ENCODE measurements around the gene DISP1.

DISP1 gene, protein sequence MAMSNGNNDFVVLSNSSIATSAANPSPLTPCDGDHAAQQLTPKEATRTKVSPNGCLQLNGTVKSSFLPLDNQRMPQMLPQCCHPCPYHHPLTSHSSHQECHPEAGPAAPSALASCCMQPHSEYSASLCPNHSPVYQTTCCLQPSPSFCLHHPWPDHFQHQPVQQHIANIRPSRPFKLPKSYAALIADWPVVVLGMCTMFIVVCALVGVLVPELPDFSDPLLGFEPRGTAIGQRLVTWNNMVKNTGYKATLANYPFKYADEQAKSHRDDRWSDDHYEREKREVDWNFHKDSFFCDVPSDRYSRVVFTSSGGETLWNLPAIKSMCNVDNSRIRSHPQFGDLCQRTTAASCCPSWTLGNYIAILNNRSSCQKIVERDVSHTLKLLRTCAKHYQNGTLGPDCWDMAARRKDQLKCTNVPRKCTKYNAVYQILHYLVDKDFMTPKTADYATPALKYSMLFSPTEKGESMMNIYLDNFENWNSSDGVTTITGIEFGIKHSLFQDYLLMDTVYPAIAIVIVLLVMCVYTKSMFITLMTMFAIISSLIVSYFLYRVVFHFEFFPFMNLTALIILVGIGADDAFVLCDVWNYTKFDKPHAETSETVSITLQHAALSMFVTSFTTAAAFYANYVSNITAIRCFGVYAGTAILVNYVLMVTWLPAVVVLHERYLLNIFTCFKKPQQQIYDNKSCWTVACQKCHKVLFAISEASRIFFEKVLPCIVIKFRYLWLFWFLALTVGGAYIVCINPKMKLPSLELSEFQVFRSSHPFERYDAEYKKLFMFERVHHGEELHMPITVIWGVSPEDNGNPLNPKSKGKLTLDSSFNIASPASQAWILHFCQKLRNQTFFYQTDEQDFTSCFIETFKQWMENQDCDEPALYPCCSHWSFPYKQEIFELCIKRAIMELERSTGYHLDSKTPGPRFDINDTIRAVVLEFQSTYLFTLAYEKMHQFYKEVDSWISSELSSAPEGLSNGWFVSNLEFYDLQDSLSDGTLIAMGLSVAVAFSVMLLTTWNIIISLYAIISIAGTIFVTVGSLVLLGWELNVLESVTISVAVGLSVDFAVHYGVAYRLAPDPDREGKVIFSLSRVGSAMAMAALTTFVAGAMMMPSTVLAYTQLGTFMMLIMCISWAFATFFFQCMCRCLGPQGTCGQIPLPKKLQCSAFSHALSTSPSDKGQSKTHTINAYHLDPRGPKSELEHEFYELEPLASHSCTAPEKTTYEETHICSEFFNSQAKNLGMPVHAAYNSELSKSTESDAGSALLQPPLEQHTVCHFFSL (N-terminal part only)

GRCh38 chr1:222814536-222815439 is at the start of gene DISP1:
Gene DISP1 (plus strand): TSS chr1:222815039. CDS start chr1:222942824, 127,785 bp downstream.
- peak; percentile 97 for DNase-seq (ENCODE audit: low spot score)

DNA sequence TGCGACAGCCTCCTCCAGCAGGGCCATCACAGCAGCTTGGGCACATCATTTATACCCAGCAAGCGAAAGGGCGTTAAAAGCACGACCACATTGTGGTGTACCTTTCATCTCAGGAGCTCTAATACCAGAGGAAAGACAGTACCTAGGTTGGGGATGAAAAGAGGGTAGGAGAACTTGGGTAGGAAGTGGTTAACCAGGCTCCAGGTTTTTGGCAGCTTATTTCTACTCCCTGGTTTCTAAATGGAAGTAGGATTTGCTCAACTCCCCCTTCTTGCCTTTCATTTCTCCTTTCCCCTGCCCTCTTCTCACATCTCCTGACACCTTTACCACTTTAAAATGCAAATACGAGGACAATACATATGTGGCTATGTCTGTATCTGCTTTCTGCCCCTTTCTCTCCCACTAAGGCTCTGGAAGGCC is 47.7 kb upstream of the DISP1 start:
- DNase-seq (ENCODE audit: low spot score) = no peak

- no peak for DNase-seq (ENCODE audit: low spot score)
Measured at GRCh38 chr1:222768592-222768991, 46.2 kb upstream of the DISP1 start.

DNA sequence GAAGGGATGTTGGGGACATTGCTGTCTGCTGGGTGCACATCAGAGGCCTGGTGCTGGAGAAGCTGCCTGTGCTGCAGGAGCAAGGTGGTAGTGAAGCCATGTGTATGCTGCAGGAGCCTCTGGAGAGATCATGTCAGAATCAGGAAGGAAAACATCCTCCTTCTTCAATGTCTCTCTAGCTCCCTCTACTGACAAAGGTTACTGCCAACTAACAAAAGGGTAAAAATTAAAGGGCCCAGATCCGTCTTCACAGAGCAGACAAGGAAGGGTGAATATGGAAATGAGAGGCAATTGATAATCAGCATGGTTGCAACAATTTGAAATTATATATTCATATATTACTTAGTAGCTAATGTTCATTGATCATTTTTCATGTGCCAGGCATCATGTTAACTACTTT is 45.7 kb upstream of the DISP1 start:
- DNase-seq (ENCODE audit: low spot score) = no peak

GRCh38 chr1:222769971-222770620 is 44.7 kb upstream of the DISP1 start:
- DNase-seq (ENCODE audit: low spot score) = no peak

DNA sequence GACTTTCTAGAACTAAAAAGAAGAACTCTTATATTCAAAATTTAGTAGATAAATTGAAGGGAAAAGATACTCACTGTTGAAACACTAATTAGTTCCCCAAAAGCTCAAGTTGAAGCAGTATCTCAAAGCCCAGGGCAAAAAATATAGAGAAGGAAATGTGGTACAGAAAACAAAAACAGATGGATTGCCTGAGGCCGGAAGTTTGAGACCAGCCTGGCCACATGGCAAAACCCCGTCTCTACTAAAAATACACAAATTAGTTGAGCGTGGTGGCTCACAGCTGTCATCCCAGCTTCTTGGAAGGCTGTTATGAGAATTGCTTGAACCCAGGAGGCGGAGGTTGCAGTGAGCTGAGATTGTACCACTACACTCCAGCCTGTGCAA is 41.9 kb upstream of the DISP1 start:
- no peak for DNase-seq (ENCODE audit: low spot score)

- DNase-seq (ENCODE audit: low spot score) = no peak
Measured at GRCh38 chr1:222777463-222777862, 37.4 kb upstream of the DISP1 start.

- no peak for DNase-seq (ENCODE audit: low spot score)
Measured at GRCh38 chr1:222777977-222778376, 36.9 kb upstream of the DISP1 start.

DNA sequence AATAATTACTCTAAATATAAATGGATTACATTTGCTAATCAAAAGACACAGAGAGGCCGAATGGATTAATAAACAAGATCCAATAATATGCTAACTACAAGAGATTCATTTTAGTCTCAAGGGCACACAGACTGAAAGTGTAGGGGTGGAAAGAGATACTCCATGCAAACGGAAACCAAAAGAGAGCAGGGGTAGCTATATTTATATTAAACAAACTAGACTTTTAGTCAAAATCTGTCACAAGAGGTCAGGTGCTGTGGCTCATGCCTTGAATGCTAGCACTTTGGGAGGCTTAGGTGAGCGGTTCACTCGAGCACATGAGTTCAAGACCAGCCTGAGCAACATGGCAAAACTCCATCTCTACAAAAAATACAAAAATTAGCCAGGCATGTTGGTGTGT is 33.6 kb upstream of the DISP1 start:
- DNase-seq (ENCODE audit: low spot score) = no peak

GRCh38 chr1:222783051-222783450 is 31.8 kb upstream of the DISP1 start:
- no peak for DNase-seq (ENCODE audit: low spot score)

DNA sequence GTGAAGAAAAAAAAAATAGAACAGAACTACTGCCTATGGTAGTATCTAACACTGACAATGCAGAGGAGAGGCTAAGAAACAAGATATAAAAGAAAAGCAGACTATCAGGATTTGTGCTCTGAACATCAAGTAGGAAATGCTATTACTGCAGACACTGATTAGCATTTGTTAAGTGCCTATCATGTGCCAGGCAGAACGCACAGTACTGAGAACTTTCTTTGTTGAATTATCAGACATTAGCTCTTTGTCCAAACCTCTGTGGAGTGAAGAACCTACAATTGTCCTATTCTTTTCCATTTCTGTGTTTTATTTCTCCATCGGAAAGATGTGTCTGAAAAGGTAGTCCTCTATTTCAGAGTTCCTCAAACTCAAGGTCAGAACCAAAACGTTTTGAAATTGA is 30.5 kb upstream of the DISP1 start:
- DNase-seq (ENCODE audit: low spot score) = no peak

- DNase-seq (ENCODE audit: low spot score) = no peak
Measured at GRCh38 chr1:222784916-222785315, 29.9 kb upstream of the DISP1 start.

- no peak for DNase-seq (ENCODE audit: low spot score)
Measured at GRCh38 chr1:222785529-222785928, 29.3 kb upstream of the DISP1 start.

DNA sequence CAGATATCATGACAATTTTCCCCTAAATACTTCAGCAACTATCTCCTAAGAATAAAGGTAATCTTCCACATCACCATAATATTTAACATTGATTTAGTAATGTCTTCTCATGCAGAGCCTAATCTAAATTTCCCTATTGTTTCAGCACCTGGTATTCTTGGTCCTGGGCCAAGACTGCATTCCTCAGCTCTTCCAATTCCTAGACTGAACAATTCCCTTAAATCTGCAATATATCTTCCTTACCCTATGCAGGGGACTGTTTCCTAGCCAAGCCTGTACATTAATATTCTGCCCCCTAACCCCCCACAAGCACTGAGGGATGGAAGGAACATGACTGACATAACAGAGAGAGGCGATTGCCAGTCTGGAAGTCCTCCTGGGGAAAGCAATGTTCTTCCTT is 28.7 kb upstream of the DISP1 start:
- DNase-seq (ENCODE audit: low spot score) = no peak

- no peak for DNase-seq (ENCODE audit: low spot score)
Measured at GRCh38 chr1:222787729-222788128, 27.1 kb upstream of the DISP1 start.

- DNase-seq (ENCODE audit: low spot score) = no peak
Measured at GRCh38 chr1:222788402-222789156, 26.3 kb upstream of the DISP1 start.

GRCh38 chr1:222790115-222790514 is 24.7 kb upstream of the DISP1 start:
- no peak for DNase-seq (ENCODE audit: low spot score)

- no peak for DNase-seq (ENCODE audit: low spot score)
Measured at GRCh38 chr1:222790520-222790919, 24.3 kb upstream of the DISP1 start.

- DNase-seq (ENCODE audit: low spot score) = no peak
Measured at GRCh38 chr1:222791006-222791710, 23.7 kb upstream of the DISP1 start.

All from D341Med (cell line).